ENCODE data around the gene PLCL2.
"Not testable (repeated sequence)": the region's sequence is repeated elsewhere in the genome, so short reads cannot be mapped to it uniquely, and the experiment has no call there.

Gene PLCL2

GRCh38 chr3:17088602-17089313 lies 204.0 kb downstream of the PLCL2 start:
- DNase-seq: no peak

- DNase-seq: no peak
Measured at GRCh38 chr3:17089314-17089700, 204.6 kb downstream of the PLCL2 start.

GRCh38 chr3:17090280-17090983 lies 205.7 kb downstream of the PLCL2 start:
- DNase-seq: no peak

GRCh38 chr3:17091910-17092582 lies 207.3 kb downstream of the PLCL2 start:
- DNase-seq: no peak

GRCh38 chr3:17092583-17092933 lies 207.8 kb downstream of the PLCL2 start:
- no peak for DNase-seq

- DNase-seq: no peak
Measured at GRCh38 chr3:17094551-17094950, 209.8 kb downstream of the PLCL2 start.

- DNase-seq: no peak
Measured at GRCh38 chr3:17103579-17103978, 218.8 kb downstream of the PLCL2 start.

GRCh38 chr3:17106801-17107200 lies 222.0 kb downstream of the PLCL2 start:
- DNase-seq: not testable (repeated sequence)

- DNase-seq: no peak
Measured at GRCh38 chr3:17110660-17111396, 226.1 kb downstream of the PLCL2 start.

GRCh38 chr3:17111586-17111985 lies 226.8 kb downstream of the PLCL2 start:
- DNase-seq: no peak

GRCh38 chr3:17115186-17115585 lies 230.4 kb downstream of the PLCL2 start:
- DNase-seq: no peak

GRCh38 chr3:17116007-17116600 lies 231.3 kb downstream of the PLCL2 start:
- no peak for DNase-seq

- DNase-seq: no peak
Measured at GRCh38 chr3:17118771-17119170, 234.0 kb downstream of the PLCL2 start.

- DNase-seq: no peak
Measured at GRCh38 chr3:17119201-17120072, 234.7 kb downstream of the PLCL2 start.

- no peak for DNase-seq
Measured at GRCh38 chr3:17120115-17120514, 235.4 kb downstream of the PLCL2 start.

GRCh38 chr3:17121336-17121735 lies 236.6 kb downstream of the PLCL2 start:
- no peak for DNase-seq

- no peak for DNase-seq
Measured at GRCh38 chr3:17122758-17123157, 238.0 kb downstream of the PLCL2 start.

GRCh38 chr3:17125738-17126442 lies 241.1 kb downstream of the PLCL2 start:
- no peak for DNase-seq

GRCh38 chr3:17128671-17129070 lies 243.9 kb downstream of the PLCL2 start:
- DNase-seq: not testable (repeated sequence)

- no peak for DNase-seq
Measured at GRCh38 chr3:17129556-17129955, 244.8 kb downstream of the PLCL2 start.

- no peak for DNase-seq
Measured at GRCh38 chr3:17130956-17131355, 246.2 kb downstream of the PLCL2 start.

Measured in NCI-H1092 treated with DMSO at 0.1 percent for 48 hours (cell line).